H1 (cell line): Measurements from ENCODE around the gene TMEM89. TPM values are rescaled to one million over a fixed set of nuclear protein-coding genes. Genes with fewer than 3 reads are reported as not detected.

Source experiments
- HDAC2 ChIP-seq, 2 experiments: fragments of 300-600 bp in 1 of 2; sonication (generic) in 1 of 2; IDR thresholded peaks; 2 replicates each; pipeline ENCODE4 v1.6.1; 2011 to 2012; ENCODE audit warnings: low read depth in 2 of 2, low read length in 2 of 2, mild to moderate bottlenecking in 2 of 2, moderate library complexity in 2 of 2, borderline replicate concordance in 1 of 2, inconsistent platforms in 1 of 2
- NANOG ChIP-seq: IDR thresholded peaks from 2 replicates; pipeline ENCODE4 v1.6.1; 2011; ENCODE audit warnings: low read length, low read depth, mild to moderate bottlenecking, inconsistent platforms; ENCODE audit not compliant: insufficient read depth, poor library complexity, severe bottlenecking
- POLR2AphosphoS5 ChIP-seq: IDR thresholded peaks from 2 replicates; pipeline ENCODE4 v1.6.1; 2011; ENCODE audit warnings: low read depth, low read length
- SP4 ChIP-seq: IDR thresholded peaks from 2 replicates; pipeline ENCODE4 v1.6.1; 2012; ENCODE audit warnings: low read length, inconsistent platforms
- TAF7 ChIP-seq: optimal IDR thresholded peaks from 2 replicates; pipeline ENCODE3; 2011; ENCODE audit warnings: low read depth, mild to moderate bottlenecking, inconsistent platforms, low read length, moderate library complexity, borderline replicate concordance
- USF2 ChIP-seq: IDR thresholded peaks from 2 replicates; pipeline ENCODE4 v1.6.1; 2011; ENCODE audit warnings: low read length, improper control_type of control experiment
- polyA plus RNA-seq, 7 experiments: library from polyadenylated mRNA; depleted of rRNA in 3 of 7; stranded (reverse) in 5 of 7; unstranded in 2 of 7; fragments of >200 nt in 5 of 7; fragments of 200-250 nt in 2 of 7; gene quantifications; 1 replicate in 5 of 7; 2 replicates in 1 of 7; 4 replicates in 1 of 7; pipeline versions ENCODE4 v1.2.1 to v1.2.3, GENCODE V29; 2011 to 2013; ENCODE audit warnings: missing spikeins in 2 of 7, mixed read lengths in 2 of 7
- total RNA-seq: library from RNA; stranded (reverse); fragmentation: NEBNext Ultra II Directional; extraction: Animal tissue kit (Norgen Biotek cat#: 25700); gene quantifications from 2 replicates; pipeline ENCODE4 v1.2.1, GENCODE V29; 2021

The TMEM89 gene
- total and polyA plus RNA-seq, 2 of the 8 experiments (the other 6 are each of a cell fraction or from before 2014, with no cell fraction given) = not detected

GRCh38 chr3:48639944-48640606 is 18.5 kb upstream of the TMEM89 start (continued):
- TF ChIP-seq USF2 (no peak), HDAC2 (IDR thresholded peaks at IDR 0.05; ENCODE audit: borderline replicate concordance in 1 of 2, low read depth in 2 of 2, low read length in 2 of 2) (no peak), POLR2AphosphoS5 (no peak), TAF7 (no peak), SP4 (no peak), NANOG (no peak)
